HG02943 (cell line): ENCODE measurements around the gene PKIG.
"Not testable (repeated sequence)": the region's sequence is repeated elsewhere in the genome, so short reads cannot be mapped to it uniquely, and the experiment has no call there.

Experiments used
- ATAC-seq: cut with Tn5 transposase; IDR thresholded peaks from one replicate; pipeline ENCODE4 v1.9.1; 2021; ENCODE audit warnings: mild to moderate bottlenecking, low read depth, moderate library complexity; ENCODE audit not compliant: unreplicated experiment

Gene PKIG

DNA sequence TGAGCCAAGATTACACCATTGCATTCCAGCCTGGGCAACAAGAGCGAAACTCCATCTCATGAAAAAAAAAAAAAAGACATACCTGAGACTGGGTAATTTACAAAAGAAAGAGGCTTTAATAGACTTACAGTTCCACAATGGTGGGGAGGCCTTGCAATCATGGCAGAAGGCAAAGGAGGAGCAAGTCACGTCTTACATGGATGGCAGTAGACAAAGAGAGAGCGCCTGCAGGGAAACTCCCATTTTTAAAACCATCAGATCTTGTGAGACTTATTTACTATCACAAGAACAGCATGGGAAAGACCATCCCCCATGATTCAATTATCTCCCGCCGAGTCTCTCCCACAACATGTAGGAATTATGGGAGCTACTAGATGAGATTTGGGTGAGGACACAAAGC is 71.8 kb downstream of the PKIG start:
- ATAC-seq, result not testable (repeated sequence)

- ATAC-seq, result no peak
Observed at GRCh38 chr20:44656448-44656847, 74.1 kb downstream of the PKIG start.

DNA sequence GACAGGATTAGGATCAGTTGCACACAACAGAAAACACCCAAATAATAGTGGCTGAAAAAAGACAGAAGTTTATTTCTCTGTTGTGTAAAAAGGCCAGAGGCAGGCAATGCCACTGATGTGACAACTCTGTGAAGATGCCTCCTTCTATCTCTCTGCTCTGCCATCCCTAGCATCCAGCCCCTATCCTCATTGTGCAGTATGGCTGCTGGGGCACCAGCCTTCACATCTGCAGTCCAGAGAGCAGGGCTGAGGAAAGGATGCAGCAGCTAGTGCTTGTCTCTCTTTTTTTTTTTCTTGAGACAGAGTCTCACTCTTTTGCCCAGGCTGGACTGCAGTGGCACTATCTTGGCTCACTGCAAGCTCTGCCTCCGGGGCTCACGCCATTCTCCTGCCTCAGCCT is 75.5 kb downstream of the PKIG start:
- no peak for ATAC-seq

DNA sequence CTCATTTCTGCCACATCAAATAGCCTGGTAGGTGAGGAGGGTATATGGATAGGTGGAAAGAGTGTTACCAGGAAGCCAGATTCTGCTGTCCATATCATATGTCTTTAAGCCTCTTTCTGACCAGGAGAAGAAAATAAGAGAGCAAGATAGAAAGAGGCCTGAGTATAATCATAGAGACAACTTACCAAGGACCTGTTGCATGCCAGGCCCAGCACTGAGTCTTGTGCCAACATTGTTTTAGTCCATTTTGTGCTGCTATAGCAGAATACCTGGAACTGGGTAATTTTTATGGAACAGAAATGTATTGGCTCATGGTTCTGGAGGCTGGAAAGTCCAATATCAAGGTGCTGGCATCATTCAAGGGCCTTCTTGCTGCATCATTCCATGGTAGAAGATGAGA is 76.4 kb downstream of the PKIG start:
- ATAC-seq, result no peak

GRCh38 chr20:44659931-44660330 is 77.6 kb downstream of the PKIG start:
- ATAC-seq, result no peak

GRCh38 chr20:44660581-44660980 is 78.2 kb downstream of the PKIG start:
- ATAC-seq, result no peak

- ATAC-seq, result no peak
Observed at GRCh38 chr20:44662261-44662660, 79.9 kb downstream of the PKIG start.

DNA sequence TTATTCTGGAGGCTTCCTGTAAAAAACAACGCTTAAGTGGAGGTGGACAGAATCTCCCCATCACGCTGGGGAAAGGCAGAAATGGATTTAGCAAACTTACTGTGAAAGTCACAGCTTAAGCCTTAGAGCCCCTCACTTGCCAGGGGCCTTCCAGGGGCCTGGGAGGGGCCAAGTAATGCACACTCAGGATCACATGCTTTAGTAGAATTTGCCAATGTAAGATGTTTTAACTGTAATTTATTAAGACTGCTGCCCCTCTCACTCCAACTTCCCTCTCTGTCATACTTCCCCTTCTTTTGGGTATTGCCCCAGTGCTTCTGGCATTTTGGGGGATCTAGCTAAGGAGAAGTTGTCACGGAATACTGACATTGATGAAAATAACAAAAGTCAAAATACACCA is 81.8 kb downstream of the PKIG start:
- ATAC-seq, result no peak

DNA sequence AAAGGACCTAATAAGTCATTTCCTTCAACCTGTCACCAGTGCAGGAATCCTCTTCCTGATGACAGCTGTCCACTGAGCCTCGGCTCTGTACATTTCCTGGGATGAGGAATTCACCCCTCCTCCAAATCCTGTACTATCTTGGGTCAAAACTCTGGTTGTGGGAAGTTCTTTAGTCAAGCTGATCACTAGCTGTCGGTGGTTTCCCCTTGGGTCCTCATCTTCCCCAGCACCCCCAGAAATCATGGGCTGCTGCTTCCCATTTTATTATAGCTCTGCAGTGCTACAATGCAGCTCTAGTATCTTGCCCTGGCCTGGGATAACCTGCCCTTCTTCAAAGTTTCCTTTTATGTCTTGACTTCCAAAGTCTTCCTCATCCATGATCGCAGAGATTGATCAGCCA is 83.7 kb downstream of the PKIG start:
- no peak for ATAC-seq
